ENCODE results near the gene CYP4A22. TPM values are rescaled to one million over a fixed set of nuclear protein-coding genes. Genes with fewer than 3 reads are reported as not detected.
"Not testable (repeated sequence)": the region's sequence is repeated elsewhere in the genome, so short reads cannot be mapped to it uniquely, and the experiment has no call there.

The CYP4A22 gene
- total and polyA plus RNA-seq, 9 of the 15 experiments (the other 6 are each of a cell fraction or from before 2014, with no cell fraction given), result 0.07 TPM; not detected in 8

- TF ChIP-seq AFF1 (IDR thresholded peaks at IDR 0.05; ENCODE audit: low read depth in 1 of 2, partially characterized antibody in 2 of 2) (no peak), TCF3 (CRISPR knock-in tag; IDR thresholded peaks at IDR 0.05) (0 out of 2 replicates have a peak, but pooled peaks have one; percentile 38), ELF1 (tag; IDR thresholded peaks at IDR 0.05) (no peak), CHAMP1 (IDR thresholded peaks at IDR 0.05) (no peak), THAP12 (CRISPR knock-in tag; IDR thresholded peaks at IDR 0.05) (0 out of 2 replicates have a peak, but pooled peaks have one; percentile 18), NR1H2 (CRISPR knock-in tag; IDR thresholded peaks at IDR 0.05) (no peak)
Measured at GRCh38 chr1:47194311-47194710, 57.1 kb downstream of the CYP4A22 start (continued).

GRCh38 chr1:47195981-47196380 lies 58.7 kb downstream of the CYP4A22 start:
- H3K36me3 ChIP-seq (ENCODE audit: control insufficient read depth, insufficient read depth, low read length); CTCF ChIA-PET (ENCODE audit: low intra/inter-chr PET ratio); H3K79me2 ChIP-seq (ENCODE audit: control insufficient read depth, insufficient read depth, low read length); FAIRE-seq; DNase-seq (ENCODE audit: extremely low read depth in 1 of 4, low spot score in 3 of 4); H3K9me3 ChIP-seq (replicated peaks; ENCODE audit: control insufficient read depth, insufficient read depth, low read depth, low read length); H3K9me1 ChIP-seq (ENCODE audit: control insufficient read depth, insufficient read depth, low read length); ATAC-seq; BruUV-seq (replicated peaks); H3K4me2 ChIP-seq (ENCODE audit: insufficient read depth, low read length); in situ Hi-C loops (cut with MboI); H4K20me1 ChIP-seq (replicated peaks; ENCODE audit: control insufficient read depth, insufficient read depth, low read length); H3K9ac ChIP-seq (ENCODE audit: insufficient read depth in 1 of 2, low read depth in 2 of 2, low read length in 2 of 2); H3K27ac ChIP-seq (ENCODE audit: extremely low read depth, low read depth, low read length); H3K4me3 ChIP-seq; H2AFZ ChIP-seq (ENCODE audit: low read depth, low read length); H3K27me3 ChIP-seq (ENCODE audit: control insufficient read depth in 2 of 2, insufficient read depth in 2 of 2, low read length in 2 of 2): not testable (repeated sequence)
- POLR2A ChIA-PET, result interaction anchor here (1.0 to 5.7 kb wide), 3 partner anchors 15 to 20 kb away, joined by 3 to 65 read pairs (median 4); no protein-coding TSS in a partner anchor
- intact Hi-C loops (cut with micrococcal nuclease), result loop anchor here (2.0 kb wide), 1 partner anchor 15 kb away; no protein-coding TSS in a partner anchor
- peaks cover 31 to 38% of the 10 kb centered on the region in 2 experiments; a peak in 4 of 5 replicates for H3K4me1 ChIP-seq (replicated peaks in 1 of 2; ENCODE audit: control insufficient read depth in 2 of 2, insufficient read depth in 2 of 2, low read length in 2 of 2)
- 89% methylated on average over 9 of the region's 9 CpGs for WGBS (ENCODE audit: insufficient coverage, low coverage, missing lambda C conversion rate)

All from K562 (cell line).